ENCODE measurements around the gene SLC41A1.

SLC41A1 gene

DNA sequence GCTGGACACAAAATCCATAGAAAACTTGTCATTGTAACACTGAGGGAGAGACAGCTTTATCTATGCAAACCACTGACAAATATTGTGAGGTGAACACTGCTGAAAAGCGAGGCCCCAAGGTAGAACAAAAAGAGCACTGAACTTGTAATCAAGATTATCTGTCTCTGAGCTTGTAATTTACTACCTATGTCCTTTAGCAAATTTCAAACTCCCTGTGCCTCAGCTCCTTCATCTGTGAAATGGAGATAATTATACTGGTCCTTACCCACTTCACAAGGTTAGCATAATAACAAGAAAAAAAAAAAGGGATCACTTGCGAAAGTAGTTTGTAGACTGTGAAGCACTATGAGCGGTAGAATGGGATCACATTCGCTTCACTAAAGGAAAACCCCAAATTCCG, 58.1 kb downstream of the SLC41A1 start:
- no peak for DNase-seq (ENCODE audit: low read depth)

DNA sequence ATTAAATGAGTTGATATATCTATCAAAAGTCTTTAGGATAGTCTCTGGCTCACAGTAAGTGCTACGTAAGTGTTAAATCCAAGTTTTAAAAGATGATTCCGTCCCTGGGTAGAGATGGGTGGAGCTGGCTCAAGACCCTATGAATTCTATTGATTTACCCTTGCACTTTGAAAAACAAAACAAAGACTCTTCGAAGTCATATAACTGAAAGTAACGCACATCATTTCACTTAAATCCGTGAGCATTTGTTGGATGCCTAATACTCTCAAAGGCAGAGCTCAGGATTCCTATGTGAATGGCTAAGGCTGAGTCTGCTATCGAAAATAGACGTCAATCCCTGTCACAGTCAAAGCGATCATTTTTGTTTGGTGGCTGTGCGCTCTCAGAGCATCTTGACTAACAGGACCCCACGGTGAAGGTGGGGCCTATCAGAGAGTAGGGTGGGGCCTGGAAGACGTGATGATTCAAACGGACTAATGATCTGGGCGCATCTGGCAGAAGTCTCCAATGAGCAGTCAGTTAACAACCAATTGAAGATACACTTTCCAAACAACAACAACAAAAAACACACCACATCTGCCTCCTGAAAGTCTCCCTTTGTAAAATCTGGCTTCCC, 61.9 kb downstream of the SLC41A1 start:
- no peak for DNase-seq (ENCODE audit: low read depth)

DNA sequence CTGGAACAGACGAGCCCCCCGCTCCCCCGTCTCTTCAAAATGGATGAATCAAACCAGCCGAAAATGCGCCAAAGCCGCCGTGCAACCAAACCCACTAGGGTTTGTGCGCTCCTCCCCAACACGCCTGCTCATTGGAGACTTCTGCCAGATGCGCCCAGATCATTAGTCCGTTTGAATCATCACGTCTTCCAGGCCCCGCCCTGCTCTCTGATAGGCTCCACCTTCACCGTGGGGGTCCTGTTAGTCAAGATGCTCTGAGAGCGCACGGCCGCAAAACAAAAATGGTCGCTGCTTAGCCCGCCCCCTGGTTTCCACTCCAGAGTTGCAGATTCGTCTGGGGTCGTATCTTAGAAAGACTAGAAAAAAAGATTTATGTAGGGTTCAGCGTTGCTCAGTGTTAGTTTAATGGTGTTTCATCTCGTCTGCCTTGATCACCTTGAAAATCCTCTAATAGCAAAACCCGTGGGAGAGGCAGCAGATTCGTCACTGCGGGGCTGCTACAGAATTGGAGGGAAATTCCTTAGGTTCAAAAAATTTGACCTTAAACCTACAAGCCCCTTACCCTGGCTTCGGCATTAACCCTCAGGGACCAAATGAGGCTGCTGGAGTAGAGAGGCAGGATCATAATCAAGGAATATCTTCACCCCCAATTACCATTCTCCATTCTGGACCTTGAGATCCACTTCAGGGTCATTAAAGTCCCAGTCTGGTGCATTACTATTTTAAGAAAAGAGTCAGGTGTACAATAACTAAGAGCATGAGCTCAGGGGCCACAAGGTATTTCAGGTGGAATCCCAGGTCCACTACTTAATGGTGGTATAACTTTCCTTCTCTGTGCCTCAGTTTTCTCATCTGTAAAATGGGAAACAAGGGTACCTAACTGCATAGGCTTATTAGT, 62.6 kb downstream of the SLC41A1 start, which contains the start of gene NUCKS1:
NUCKS1 (minus strand) TSS at position 45 of the 898 bp plus-strand sequence. CDS start 209 bp downstream, outside the sequence.
- peak; percentile 96 for DNase-seq (ENCODE audit: low read depth)

DNA sequence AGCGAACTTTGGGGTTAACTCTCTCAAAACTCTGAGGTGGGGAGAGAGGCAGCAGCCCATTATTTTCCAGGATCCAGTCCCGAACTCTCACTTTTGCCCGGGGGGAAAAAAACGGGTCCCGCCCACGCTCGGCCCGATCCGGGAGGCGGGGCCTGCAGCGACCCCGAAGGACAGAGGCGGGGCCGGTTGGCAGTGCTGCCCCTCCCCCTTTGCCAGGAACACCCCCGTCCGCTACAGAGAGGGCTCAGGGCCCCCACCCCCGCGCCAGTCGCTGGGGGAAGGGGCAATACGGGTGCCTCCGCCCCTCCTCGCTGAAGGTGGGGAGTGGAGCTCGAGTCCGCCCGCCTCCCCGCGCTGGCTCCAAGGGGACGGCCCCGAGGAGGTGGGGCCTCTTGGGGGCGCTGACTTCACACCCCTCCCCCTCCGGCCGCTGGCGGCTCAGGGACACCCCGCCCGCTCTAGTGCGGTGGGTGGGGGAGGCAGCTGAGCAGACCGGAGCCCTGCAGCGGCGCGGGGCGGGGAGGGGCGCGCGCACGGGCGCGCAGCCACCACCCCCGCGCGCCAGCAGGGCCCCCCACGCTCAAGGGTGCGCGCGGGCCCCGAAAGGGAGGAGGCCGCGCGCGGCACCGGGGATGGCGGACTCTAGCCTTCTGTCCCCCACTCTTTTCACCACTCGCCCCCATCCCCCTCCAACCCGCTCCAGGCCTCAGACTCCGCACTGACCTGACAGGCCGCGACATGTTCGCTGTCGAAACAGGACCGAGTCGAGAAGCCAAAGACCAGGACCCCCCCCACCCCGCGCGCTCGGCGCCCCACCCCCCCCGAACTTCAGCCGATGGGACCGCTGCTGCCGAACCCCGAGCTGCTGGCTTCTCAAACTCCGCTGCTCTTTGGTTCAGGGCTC, 63.5 kb downstream of the SLC41A1 start:
- DNase-seq (ENCODE audit: low read depth), result peak; percentile 94

DNA sequence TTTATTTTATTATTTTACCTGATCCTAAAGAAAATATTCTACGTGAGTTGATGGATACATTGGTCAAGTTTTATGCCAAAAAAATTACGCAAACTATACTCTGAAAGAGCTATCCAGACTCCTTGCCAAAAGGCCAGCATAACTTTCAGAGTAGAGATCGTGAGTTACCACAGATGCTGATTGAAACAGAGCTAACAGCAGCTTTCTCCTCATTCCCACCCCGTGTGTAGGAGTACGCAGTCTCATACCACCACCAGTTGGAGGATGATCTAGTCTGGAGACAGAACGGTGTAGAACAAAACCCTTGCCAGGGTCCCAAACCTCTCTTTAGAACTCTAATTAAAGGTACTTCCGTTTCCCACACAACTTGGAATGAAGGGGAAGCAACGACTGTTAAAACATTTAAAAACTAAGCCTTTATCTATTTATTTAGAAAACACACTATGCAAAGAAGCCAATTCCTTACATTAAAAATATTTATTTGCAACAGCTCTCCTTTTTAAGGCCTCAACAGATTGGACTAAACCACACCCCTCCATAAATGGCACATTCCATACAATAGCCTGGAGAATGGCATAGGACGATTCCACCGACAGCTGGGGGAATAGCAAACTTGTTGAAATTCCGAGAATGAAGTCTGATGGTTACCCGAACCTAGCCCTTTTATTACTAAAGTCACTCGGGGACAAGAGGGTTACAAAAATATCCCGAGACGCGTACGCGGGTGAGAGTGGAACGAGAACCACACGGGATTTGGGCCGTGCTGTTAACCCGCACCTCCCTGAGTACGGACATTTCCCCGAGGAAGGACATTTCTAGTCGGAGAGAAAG, 64.4 kb downstream of the SLC41A1 start:
- peak; percentile 5 for DNase-seq (ENCODE audit: low read depth)

DNA sequence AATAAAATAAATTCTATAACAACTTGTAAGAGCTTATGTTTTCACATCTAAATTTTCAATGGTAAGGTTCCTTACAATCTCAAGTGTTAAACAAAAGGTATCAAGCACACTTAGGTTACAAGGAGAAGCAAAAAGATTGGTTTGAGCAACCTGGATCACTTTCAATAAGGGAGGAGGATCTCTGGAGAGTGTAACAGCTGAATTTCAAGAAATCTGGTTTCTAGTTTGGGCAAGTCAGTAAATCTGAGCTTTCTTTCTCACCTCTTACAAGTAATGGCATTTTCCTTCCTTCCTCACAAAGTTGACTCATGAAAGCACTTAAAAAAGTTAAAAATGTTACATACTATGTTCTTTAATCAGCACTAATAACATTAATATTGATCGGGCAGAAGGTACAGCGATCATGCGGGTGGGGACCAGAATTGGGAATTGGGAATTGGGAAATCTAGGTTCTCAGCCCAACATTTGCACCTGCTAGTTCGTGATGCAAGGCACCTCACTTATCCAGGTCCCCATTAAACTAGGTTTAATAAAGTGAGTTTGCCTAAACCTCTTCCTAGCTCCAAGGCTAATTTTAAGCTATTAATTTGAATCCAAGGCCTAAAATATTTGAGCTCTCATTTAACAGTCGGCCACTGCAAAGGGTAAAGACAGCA, 66.1 kb downstream of the SLC41A1 start:
- no peak for DNase-seq (ENCODE audit: low read depth)

DNA sequence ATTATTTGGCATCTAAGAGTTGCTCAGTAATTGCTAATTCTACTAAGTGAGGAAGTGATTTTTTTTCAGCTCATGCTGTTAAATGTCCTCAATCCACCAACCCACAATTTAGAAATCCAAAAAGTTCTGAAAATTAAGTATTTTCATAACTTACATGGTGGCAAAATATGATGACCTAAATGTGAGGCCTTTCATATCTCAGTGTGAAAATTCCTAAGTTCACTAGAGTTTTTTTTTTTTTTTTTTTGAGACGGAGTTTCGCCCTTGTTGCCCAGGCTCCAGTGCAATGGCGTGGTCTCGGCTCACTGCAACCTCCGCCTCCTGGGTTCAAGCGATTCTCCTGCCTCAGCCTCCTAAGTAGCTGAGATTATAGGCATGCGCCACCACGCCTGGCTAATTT, 68.6 kb downstream of the SLC41A1 start:
- DNase-seq (ENCODE audit: low read depth), result no peak

DNA sequence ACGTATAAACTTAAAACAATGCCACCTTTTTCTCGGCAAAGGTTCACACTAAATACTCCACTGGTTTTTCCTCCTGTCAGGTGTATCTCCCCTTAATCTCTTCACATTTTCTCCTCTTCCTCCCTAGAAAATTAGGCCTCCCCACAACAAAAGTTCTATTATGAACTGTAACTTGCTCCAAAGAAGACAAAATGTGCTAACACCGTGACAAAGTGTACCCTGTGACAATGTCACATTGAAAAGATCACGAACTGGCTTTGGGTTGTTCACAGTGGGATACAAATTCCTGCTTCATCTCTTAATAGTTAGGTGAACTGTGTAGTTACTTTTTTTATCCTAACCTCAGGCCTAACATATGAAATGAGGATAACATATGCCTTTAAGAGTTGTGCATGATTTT, 69.0 kb downstream of the SLC41A1 start:
- no peak for DNase-seq (ENCODE audit: low read depth)

DNA sequence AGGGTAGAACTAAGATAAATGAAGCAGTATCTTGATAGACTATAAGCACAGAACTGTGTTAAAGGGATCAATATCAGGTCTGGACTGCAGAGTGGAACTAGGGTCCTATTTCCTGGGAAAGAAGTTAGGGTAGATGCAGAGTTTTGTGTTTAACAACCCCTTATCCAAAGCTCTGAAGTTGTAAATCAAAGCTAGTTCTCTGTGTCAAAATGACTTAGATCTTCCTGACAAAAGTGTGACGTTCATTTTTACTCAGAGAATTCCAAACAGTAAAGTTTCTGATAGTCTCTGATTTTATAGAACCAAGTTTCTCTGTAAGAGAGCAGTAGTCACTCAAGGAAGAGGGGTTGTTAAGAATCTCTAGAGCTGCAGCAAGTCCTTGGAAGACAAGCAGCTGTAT, 71.3 kb downstream of the SLC41A1 start:
- DNase-seq (ENCODE audit: low read depth), result no peak

DNA sequence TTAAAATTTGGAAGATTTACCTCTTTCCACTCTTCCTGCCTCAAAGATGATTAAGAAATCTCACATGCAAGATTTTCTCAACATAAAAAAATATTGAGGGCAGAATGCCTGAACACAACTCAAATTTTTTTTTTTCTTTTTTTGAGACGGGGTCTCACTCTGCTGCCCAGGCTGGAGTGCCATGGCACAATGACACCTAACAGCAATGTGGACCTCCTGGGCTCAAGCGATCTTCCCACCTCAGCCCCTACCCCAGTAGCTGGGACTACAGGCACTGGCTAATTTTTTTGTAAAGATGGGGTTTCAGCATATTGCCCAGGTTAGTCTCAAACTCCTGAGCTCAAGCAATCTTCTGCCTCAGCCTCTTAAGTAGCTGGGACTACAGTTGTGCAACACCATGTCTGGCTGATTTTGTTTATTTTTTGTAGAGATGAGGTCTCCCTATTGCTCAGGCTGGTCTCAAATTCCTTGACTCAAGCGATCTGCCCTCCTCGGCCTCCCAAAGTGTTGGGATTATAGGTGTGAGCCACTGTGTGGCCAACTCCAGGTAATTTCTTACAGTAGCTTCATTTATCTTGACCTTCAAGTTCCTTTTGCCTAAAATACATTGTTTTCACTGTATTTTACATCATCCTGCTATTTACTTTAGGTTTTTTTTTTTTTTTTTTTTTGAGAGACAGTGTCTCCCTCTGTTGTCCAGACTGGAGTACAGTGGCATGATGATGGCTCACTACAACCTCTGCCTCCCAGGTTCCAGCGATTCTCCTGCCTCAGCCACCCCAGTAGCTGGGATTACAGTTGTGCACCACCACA, 73.4 kb downstream of the SLC41A1 start:
- DNase-seq (ENCODE audit: low read depth), result no peak
